GM06990 (cell line): ENCODE data around the gene ZNF57.

Experiments used
- DNase-seq: peaks from one replicate; pipeline ENCODE4 v3.0.0-alpha.2; 2011; ENCODE audit not compliant: insufficient read length; ENCODE audit errors: extremely low read depth
- H3K27me3 ChIP-seq: replicated peaks from 2 replicates; pipeline ENCODE4 v1.6.0; 2011; ENCODE audit warnings: low read length; ENCODE audit not compliant: control insufficient read depth, insufficient read depth
- H3K36me3 ChIP-seq: 2 replicates; pipeline ENCODE4 v1.5.1; 2011; ENCODE audit warnings: low read length; ENCODE audit not compliant: control insufficient read depth, insufficient read depth
- H3K4me3 ChIP-seq: replicated peaks from 2 replicates; pipeline ENCODE4 v1.5.1; 2011; ENCODE audit warnings: low read depth, mild to moderate bottlenecking, control low read depth, low read length
- CTCF ChIP-seq: IDR thresholded peaks from 2 replicates; pipeline ENCODE4 v1.5.1; 2011; ENCODE audit warnings: low read length, control low read depth, mild to moderate bottlenecking, inconsistent platforms; ENCODE audit not compliant: insufficient read depth, poor library complexity, severe bottlenecking

Gene ZNF57

GRCh38 chr19:2964874-2965273 lies 64.1 kb downstream of the ZNF57 start:
- no peak for DNase-seq
- H3K36me3 ChIP-seq = no peaks in the 10 kb centered on the region
- H3K27me3 ChIP-seq = no peaks in the 10 kb centered on the region
- TF ChIP-seq CTCF = no peak
- no peak overlapping the region for H3K4me3 ChIP-seq

- no peaks in the 10 kb centered on the region for H3K36me3 ChIP-seq
- no peak for DNase-seq
- no peaks in the 10 kb centered on the region for H3K27me3 ChIP-seq
- TF ChIP-seq CTCF = no peak
- H3K4me3 ChIP-seq = no peak overlapping the region
Observed at GRCh38 chr19:2967972-2968371, 67.2 kb downstream of the ZNF57 start.
